Epithelial cell of esophagus (primary cell): ENCODE measurements around the gene STON2.

ENCODE experiments used
- DNase-seq: peaks from one replicate; pipeline ENCODE4 v3.0.0; 2010; ENCODE audit warnings: low read depth
- H3K4me3 ChIP-seq: 2 replicates; pipeline ENCODE4 v1.5.1; 2011; ENCODE audit warnings: mild to moderate bottlenecking, low read length, control low read depth
- TF ChIP-seq, protein P1 (sequence below): IDR thresholded peaks from 2 replicates; pipeline ENCODE4 v1.5.1; 2011; ENCODE audit warnings: low read depth, mild to moderate bottlenecking, low read length, control low read depth, inconsistent platforms; ENCODE audit not compliant: insufficient read depth; ENCODE audit errors: missing control alignments

The STON2 gene

DNA sequence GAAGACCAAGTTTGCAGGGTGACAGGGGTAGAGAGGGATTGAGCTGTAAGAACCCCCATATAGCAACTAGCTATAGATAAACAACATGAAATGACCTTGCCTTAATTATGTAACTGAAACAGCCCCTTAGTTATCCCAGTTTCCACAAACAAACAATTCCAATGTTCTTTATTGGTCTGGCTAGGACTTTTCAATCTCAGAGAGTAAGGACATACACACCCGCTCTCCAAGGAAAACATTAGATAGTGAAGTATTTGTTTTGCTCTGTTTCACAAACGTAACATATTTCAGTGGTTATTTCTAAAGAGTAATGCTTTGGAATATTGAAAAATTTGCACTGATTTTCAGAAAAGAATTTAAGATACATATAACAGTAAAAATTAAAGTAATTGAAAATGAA, 127.8 kb downstream of the STON2 start:
- no peak overlapping the region for H3K4me3 ChIP-seq
- TF ChIP-seq, protein P1, sequence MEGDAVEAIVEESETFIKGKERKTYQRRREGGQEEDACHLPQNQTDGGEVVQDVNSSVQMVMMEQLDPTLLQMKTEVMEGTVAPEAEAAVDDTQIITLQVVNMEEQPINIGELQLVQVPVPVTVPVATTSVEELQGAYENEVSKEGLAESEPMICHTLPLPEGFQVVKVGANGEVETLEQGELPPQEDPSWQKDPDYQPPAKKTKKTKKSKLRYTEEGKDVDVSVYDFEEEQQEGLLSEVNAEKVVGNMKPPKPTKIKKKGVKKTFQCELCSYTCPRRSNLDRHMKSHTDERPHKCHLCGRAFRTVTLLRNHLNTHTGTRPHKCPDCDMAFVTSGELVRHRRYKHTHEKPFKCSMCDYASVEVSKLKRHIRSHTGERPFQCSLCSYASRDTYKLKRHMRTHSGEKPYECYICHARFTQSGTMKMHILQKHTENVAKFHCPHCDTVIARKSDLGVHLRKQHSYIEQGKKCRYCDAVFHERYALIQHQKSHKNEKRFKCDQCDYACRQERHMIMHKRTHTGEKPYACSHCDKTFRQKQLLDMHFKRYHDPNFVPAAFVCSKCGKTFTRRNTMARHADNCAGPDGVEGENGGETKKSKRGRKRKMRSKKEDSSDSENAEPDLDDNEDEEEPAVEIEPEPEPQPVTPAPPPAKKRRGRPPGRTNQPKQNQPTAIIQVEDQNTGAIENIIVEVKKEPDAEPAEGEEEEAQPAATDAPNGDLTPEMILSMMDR = no peak
- no peak for DNase-seq

DNA sequence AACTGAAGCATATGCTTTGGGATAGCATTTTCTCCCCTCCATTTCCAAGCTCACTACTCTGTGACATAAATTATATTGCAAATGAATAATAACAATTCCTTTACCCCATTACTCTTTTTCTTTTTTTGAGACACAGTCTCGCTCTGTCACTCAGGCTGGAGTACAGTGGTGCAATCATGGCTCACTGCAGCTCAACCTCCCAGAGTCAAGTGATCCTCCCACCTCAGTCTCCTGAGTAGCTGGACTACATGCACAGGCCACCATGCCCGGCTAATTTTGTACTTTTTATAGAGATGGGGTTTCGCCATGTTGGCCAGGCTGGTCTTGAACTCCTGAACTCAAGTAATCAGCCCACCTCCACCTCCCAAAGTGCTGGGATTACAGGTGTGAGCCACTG, 130.1 kb downstream of the STON2 start:
- DNase-seq = no peak
- no peak overlapping the region for H3K4me3 ChIP-seq
- TF ChIP-seq, protein P1 = no peak

DNA sequence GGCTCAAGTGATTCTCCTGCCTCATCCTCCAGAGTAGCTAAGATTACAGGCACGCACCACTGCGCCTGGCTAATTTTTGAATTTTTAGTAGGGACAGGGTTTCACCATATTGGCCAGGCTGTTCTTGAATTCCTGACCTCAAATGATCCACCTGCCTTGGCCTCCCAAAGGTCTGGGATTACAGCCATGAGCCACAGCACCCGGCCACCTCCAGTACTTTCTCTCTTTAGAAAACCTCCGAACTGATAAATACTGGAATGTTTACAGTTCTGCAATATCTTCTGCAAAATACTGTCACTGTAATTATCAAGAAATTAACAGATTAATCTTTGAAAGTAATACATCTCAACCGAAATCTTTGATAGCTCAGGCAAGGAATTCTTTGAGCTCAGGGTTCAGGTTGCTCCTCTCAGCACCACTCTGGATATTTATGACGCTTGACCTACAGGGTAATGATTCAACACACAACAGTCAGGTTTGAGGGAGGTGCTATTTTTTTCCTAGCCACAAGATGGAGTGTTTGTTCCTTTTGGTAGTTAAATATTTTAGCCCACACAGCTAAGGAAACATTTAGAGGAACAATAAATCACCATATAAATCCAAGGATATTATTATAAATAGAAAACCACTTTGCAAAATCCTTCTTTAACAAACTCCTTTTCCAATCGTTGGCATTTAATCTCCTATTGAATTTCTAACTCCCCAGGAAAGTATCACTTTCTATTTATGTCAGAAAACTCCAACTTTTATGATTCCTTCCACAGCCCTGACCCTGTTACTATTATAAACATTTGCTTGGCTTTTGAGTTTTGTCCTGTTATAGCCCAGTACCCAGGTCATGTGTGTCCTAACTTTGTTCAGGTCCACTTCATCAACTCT, 130.8 kb downstream of the STON2 start:
- H3K4me3 ChIP-seq = no peak overlapping the region
- TF ChIP-seq, protein P1 = peak; percentile 73
- DNase-seq = peak; percentile 74

DNA sequence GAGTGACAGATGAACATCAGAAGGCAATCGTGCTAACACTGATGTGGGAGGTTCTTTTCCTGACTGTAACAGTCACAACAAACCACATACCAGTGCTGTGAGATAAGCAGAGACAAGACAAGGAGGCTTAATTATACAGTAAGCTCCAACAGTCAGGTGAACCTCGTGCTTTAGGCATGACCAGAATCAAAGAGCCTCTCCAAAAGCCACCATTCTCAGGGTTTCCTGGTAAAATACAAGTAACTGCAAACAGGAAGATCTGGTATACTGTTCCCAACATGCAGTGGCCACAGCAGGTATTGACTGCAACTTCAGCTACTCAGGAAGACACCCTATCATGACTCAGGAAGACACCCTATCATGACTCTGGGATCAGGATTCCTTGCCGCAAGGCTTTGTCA, 132.1 kb downstream of the STON2 start:
- TF ChIP-seq, protein P1 = peak; percentile 16
- peak; percentile 72 for DNase-seq
- no peak overlapping the region for H3K4me3 ChIP-seq

DNA sequence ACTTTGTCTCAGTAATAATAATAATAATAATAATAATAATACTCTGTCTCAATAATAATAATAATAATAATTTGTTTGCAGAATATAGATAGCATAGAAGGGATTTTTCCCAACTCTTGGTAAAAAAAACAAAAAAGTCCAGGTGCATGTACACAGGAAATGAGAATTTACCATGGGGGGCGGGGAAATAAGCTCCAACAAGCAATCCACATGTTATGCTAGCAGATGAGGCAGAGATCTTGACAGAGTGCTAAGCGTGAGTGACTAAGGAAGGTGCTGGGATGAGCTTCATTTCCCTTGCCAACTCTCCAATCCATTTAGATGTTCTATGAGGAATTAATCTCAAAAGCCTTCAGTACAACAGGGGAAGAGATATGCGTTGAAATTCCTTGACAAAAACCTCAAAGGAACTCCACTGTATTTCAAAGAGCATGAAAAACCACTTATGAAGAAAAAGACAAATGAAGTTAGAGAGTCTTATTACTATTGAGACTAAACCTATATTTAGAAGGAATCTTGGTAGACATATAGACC, 134.4 kb downstream of the STON2 start:
- TF ChIP-seq, protein P1 = no peak
- H3K4me3 ChIP-seq = no peak overlapping the region
- no peak for DNase-seq

DNA sequence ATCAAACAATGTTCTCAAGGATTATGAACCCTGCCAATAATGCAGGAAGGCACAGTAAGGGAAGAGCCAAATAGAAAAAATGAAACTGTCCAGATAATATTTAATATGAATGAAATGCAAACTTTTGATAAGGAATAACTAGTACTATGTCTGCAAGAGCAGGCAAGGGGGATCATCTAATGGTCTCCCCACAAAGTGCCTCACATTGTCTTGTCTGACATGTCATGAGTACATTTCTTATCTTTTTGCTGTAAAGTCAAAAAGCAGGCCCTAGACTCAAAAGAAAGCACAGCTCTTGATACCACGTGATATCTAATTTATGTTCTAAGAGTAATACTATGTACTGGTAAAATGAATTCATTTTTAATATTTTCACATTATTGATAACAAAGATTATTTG, 135.5 kb downstream of the STON2 start:
- TF ChIP-seq, protein P1 = no peak
- DNase-seq = no peak
- H3K4me3 ChIP-seq = no peak overlapping the region
